ENCODE measurements around the gene GPR176. TPM values are rescaled to one million over a fixed set of nuclear protein-coding genes. Genes with fewer than 3 reads are reported as not detected.

The GPR176 gene
- total and polyA plus RNA-seq, 2 experiments from 2014 or later = 2.7 to 7.0 TPM

DNA sequence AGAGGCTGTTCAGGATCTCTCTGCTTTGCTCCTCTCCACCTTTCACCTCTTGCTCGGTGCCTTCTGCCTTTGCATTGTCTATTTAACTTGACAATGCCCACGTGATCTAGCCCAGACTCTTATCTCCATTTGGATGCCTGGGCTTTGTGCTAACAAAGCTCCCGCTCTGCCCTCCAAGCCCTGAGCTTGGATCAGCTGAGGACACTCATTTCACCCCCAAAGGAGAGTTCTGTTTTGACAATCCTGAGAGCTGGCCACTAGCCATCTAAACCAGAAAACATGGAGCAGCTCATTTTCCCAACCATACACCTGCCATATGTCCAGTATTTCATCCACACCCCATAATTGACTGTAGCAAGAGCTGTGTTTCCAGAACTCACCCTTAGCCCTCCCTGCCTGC lies 12.8 kb downstream of the GPR176 start:
- Histone ChIP-seq H3K4me3 (no peak overlapping the region), H3K79me2 (no peaks in the 10 kb centered on the region), H3K9me3 (ENCODE audit: low read depth) (no peaks in the 10 kb centered on the region), H3K4me2 (no peak overlapping the region), H4K20me1 (ENCODE audit: insufficient read depth, poor library complexity, severe bottlenecking) (no peaks in the 10 kb centered on the region), H3K4me1 (ENCODE audit: insufficient read depth) (no peaks in the 10 kb centered on the region), H3K27ac (no peak overlapping the region), H3K27me3 (no peaks in the 10 kb centered on the region), H2AFZ (no peak overlapping the region), H3K9me2 (replicated peaks; ENCODE audit: insufficient read depth) (no peaks in the 10 kb centered on the region), H3K36me3 (replicated peaks; ENCODE audit: insufficient read depth, low read depth) (no peaks in the 10 kb centered on the region)
- TF ChIP-seq, protein P1, sequence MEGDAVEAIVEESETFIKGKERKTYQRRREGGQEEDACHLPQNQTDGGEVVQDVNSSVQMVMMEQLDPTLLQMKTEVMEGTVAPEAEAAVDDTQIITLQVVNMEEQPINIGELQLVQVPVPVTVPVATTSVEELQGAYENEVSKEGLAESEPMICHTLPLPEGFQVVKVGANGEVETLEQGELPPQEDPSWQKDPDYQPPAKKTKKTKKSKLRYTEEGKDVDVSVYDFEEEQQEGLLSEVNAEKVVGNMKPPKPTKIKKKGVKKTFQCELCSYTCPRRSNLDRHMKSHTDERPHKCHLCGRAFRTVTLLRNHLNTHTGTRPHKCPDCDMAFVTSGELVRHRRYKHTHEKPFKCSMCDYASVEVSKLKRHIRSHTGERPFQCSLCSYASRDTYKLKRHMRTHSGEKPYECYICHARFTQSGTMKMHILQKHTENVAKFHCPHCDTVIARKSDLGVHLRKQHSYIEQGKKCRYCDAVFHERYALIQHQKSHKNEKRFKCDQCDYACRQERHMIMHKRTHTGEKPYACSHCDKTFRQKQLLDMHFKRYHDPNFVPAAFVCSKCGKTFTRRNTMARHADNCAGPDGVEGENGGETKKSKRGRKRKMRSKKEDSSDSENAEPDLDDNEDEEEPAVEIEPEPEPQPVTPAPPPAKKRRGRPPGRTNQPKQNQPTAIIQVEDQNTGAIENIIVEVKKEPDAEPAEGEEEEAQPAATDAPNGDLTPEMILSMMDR (IDR thresholded peaks at IDR 0.05; ENCODE audit: poor library complexity) = no peak
- TF ChIP-seq EZH2phosphoT487 (IDR thresholded peaks at IDR 0.05; ENCODE audit: low read depth, severe bottlenecking, unreplicated experiment) (no peak), EZH2 (IDR thresholded peaks at IDR 0.05; ENCODE audit: borderline replicate concordance) (no peak)
- WGBS (ENCODE audit: low lambda C conversion rate, missing lambda C conversion rate) = 25% methylated on average over 3 of the region's 3 CpGs
- DNase-seq (ENCODE audit: low spot score) = no peak

DNA sequence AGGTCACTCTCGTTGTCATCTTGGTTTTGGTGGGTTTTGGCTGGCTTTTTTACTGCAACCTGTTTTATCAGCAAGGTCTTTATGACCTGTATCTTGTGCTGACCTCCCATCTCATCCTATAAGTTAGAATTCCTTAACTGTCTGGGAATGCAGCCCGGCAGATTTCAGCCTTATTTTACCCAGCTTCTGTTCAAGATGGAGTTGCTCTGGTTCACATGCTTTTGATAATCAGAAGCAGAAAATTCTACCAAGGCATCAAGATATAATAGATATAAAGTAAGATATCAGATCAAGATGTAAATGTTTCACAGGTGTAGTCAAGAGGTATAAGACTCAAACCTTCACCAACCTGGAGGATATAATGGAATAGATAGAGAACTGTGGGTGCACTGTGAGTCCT lies 16.0 kb downstream of the GPR176 start:
- Histone ChIP-seq H3K27me3 (peaks cover 3% of the 10 kb centered on the region), H3K4me1 (ENCODE audit: insufficient read depth) (no peaks in the 10 kb centered on the region), H2AFZ (no peak overlapping the region), H3K9me3 (ENCODE audit: low read depth) (no peaks in the 10 kb centered on the region), H4K20me1 (ENCODE audit: insufficient read depth, poor library complexity, severe bottlenecking) (no peaks in the 10 kb centered on the region), H3K4me2 (no peak overlapping the region), H3K4me3 (no peak overlapping the region), H3K79me2 (no peaks in the 10 kb centered on the region), H3K36me3 (replicated peaks; ENCODE audit: insufficient read depth, low read depth) (no peaks in the 10 kb centered on the region), H3K9me2 (replicated peaks; ENCODE audit: insufficient read depth) (no peaks in the 10 kb centered on the region), H3K27ac (no peak overlapping the region)
- DNase-seq (ENCODE audit: low spot score) = no peak
- WGBS (ENCODE audit: low lambda C conversion rate, missing lambda C conversion rate) = 83% methylated on average over 2 of the region's 2 CpGs
- TF ChIP-seq, protein P1 (IDR thresholded peaks at IDR 0.05; ENCODE audit: poor library complexity) = no peak
- TF ChIP-seq EZH2phosphoT487 (IDR thresholded peaks at IDR 0.05; ENCODE audit: low read depth, severe bottlenecking, unreplicated experiment) (no peak), EZH2 (IDR thresholded peaks at IDR 0.05; ENCODE audit: borderline replicate concordance) (no peak)

DNA sequence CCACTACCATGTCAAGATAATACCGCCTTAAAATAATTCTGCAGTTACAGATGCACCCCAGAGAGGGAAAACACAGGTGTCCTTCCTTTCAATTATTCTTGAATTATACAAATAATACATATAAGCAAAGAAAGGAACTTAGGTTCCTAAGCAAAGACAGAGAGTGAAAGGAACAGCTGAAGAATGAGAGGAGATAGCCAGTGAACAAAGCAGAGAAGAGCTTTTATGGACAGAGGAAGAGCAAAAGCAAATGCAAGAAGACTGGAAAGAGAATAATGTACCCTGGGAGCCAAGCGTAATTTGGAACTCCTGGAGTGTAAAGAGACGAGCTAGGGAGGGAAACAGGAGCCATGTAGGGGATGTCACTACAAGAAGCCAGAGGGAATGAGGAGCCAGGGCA lies 21.7 kb downstream of the GPR176 start:
- Histone ChIP-seq H3K4me1 (ENCODE audit: insufficient read depth) (no peaks in the 10 kb centered on the region), H3K4me3 (no peak overlapping the region), H3K36me3 (replicated peaks; ENCODE audit: insufficient read depth, low read depth) (no peaks in the 10 kb centered on the region), H2AFZ (no peak overlapping the region), H3K4me2 (no peak overlapping the region), H3K9me3 (ENCODE audit: low read depth) (no peaks in the 10 kb centered on the region), H3K9me2 (replicated peaks; ENCODE audit: insufficient read depth) (no peaks in the 10 kb centered on the region), H3K27me3 (peaks cover 3% of the 10 kb centered on the region), H3K79me2 (no peaks in the 10 kb centered on the region), H3K27ac (no peak overlapping the region), H4K20me1 (ENCODE audit: insufficient read depth, poor library complexity, severe bottlenecking) (no peaks in the 10 kb centered on the region)
- TF ChIP-seq EZH2 (IDR thresholded peaks at IDR 0.05; ENCODE audit: borderline replicate concordance) = no peak
- TF ChIP-seq, protein P1 (IDR thresholded peaks at IDR 0.05; ENCODE audit: poor library complexity) = no peak
- no peak for TF ChIP-seq EZH2phosphoT487 (IDR thresholded peaks at IDR 0.05; ENCODE audit: low read depth, severe bottlenecking, unreplicated experiment)
- 89% methylated on average over 3 of the region's 3 CpGs for WGBS (ENCODE audit: low lambda C conversion rate, missing lambda C conversion rate)
- DNase-seq (ENCODE audit: low spot score) = no peak

DNA sequence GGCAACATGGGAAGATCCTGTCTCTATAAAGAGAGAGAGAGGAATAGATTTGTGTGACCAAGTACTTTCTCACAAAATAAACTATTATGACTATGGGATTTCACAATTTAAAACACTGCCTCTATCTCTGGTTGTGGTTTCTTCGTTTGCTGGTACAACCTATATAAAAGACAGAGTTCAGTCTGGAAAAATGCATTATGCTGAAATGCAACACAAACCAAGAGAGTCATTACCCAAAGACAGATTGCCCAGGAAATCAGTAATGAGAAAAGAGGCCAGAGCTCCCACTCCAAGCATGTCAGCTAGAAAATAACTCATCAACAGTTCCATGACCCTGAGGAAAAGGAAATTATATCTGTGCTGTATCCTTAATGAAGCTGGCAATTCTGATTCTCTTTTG lies 23.2 kb downstream of the GPR176 start:
- H3K9me3 ChIP-seq (ENCODE audit: low read depth) = no peaks in the 10 kb centered on the region
- no peak overlapping the region for H3K4me3 ChIP-seq
- no peak for DNase-seq (ENCODE audit: low spot score)
- H3K27ac ChIP-seq = no peak overlapping the region
- no peak overlapping the region for H2AFZ ChIP-seq
- H4K20me1 ChIP-seq (ENCODE audit: insufficient read depth, poor library complexity, severe bottlenecking) = no peaks in the 10 kb centered on the region
- no peaks in the 10 kb centered on the region for H3K4me1 ChIP-seq (ENCODE audit: insufficient read depth)
- no peaks in the 10 kb centered on the region for H3K9me2 ChIP-seq (replicated peaks; ENCODE audit: insufficient read depth)
- H3K27me3 ChIP-seq = peaks cover 3% of the 10 kb centered on the region
- 59% methylated on average over 1 of the region's 1 CpG for WGBS (ENCODE audit: low lambda C conversion rate, missing lambda C conversion rate)
- no peak overlapping the region for H3K4me2 ChIP-seq
- no peaks in the 10 kb centered on the region for H3K79me2 ChIP-seq
- TF ChIP-seq, protein P1 (IDR thresholded peaks at IDR 0.05; ENCODE audit: poor library complexity) = no peak
- TF ChIP-seq EZH2 (IDR thresholded peaks at IDR 0.05; ENCODE audit: borderline replicate concordance) (no peak), EZH2phosphoT487 (IDR thresholded peaks at IDR 0.05; ENCODE audit: low read depth, severe bottlenecking, unreplicated experiment) (no peak)
- H3K36me3 ChIP-seq (replicated peaks; ENCODE audit: insufficient read depth, low read depth) = no peaks in the 10 kb centered on the region
